H1 (cell line): ENCODE results near the gene TLE4. TPM values are rescaled to one million over a fixed set of nuclear protein-coding genes. Genes with fewer than 3 reads are reported as not detected.

ENCODE experiments used
- CTCF ChIA-PET: fragments of 300-600 bp; sonication (Branson Sonifier 250); formaldehyde crosslinking; loops from one replicate; lab custom pipeline; 2021; ENCODE audit not compliant: partially characterized antibody; lab: Charles Lee
- POLR2A ChIA-PET: fragments of 300-600 bp; sonication (Branson Sonifier 250); formaldehyde crosslinking; loops from one replicate; lab custom pipeline; 2021; ENCODE audit warnings: inconsistent platforms; ENCODE audit not compliant: partially characterized antibody; lab: Charles Lee
- DNase-seq, 2 experiments: peaks; one replicate each; pipeline versions ENCODE4 v3.0.0 to v3.0.0-alpha.2; 2010 to 2022; ENCODE audit warnings: low spot score in 2 of 2, low read depth in 1 of 2, mixed read lengths in 1 of 2
- FAIRE-seq: peaks from 2 replicates; lab custom pipeline; 2011; peaks lifted over from hg19 to GRCh38; lab: Jason Lieb, UNC
- H2AFZ ChIP-seq: 2 replicates; pipeline ENCODE4 v1.8.1; 2012; ENCODE audit warnings: low read length, inconsistent platforms
- H2AK5ac ChIP-seq: 2 replicates; pipeline ENCODE4 v1.6.1; 2013; ENCODE audit warnings: low read depth, low read length
- H2BK120ac ChIP-seq: replicated peaks from 2 replicates; pipeline ENCODE3; 2013; ENCODE audit warnings: low read depth, low read length, inconsistent platforms
- H2BK12ac ChIP-seq: 2 replicates; pipeline ENCODE4 v1.6.1; 2013; ENCODE audit warnings: low read depth, low read length
- H2BK15ac ChIP-seq: 2 replicates; pipeline ENCODE4 v1.6.1; 2013; ENCODE audit warnings: low read length
- H2BK20ac ChIP-seq: 2 replicates; pipeline ENCODE4 v1.6.1; 2013; ENCODE audit warnings: low read length
- H2BK5ac ChIP-seq: 2 replicates; pipeline ENCODE4 v1.6.1; 2013; ENCODE audit warnings: low read depth, low read length
- H3K14ac ChIP-seq: 2 replicates; pipeline ENCODE4 v1.6.1; 2013; ENCODE audit warnings: inconsistent platforms; ENCODE audit not compliant: insufficient read length
- H3K18ac ChIP-seq: 2 replicates; pipeline ENCODE4 v1.6.1; 2013; ENCODE audit warnings: low read length; ENCODE audit errors: extremely low read depth
- H3K23ac ChIP-seq: 2 replicates; pipeline ENCODE4 v1.6.1; 2013; ENCODE audit warnings: inconsistent platforms; ENCODE audit not compliant: insufficient read length
- H3K23me2 ChIP-seq: 2 replicates; pipeline ENCODE4 v1.6.1; 2013; ENCODE audit warnings: low read depth, low read length
- H3K27ac ChIP-seq: 2 replicates; pipeline ENCODE4 v1.6.1; 2011; ENCODE audit warnings: low read depth, low read length, inconsistent platforms
- H3K27me3 ChIP-seq, 4 experiments: replicated peaks in 1 of 4; 1 replicate in 1 of 4; 2 replicates in 3 of 4; pipeline versions ENCODE4 v1.6.1 to v1.8.1; 2011 to 2013; ENCODE audit warnings: low read length in 3 of 4, mild to moderate bottlenecking in 3 of 4, inconsistent platforms in 2 of 4, mixed read lengths in 2 of 4, moderate library complexity in 1 of 4; ENCODE audit not compliant: control insufficient read depth in 3 of 4, insufficient read depth in 3 of 4; ENCODE audit errors: extremely low read depth in 1 of 4
- H3K36me3 ChIP-seq, 4 experiments: 2 replicates each; pipeline versions ENCODE4 v1.6.1 to v1.8.1; 2011 to 2013; ENCODE audit warnings: mild to moderate bottlenecking in 4 of 4, low read length in 3 of 4, moderate library complexity in 2 of 4, control low read depth in 1 of 4, inconsistent platforms in 1 of 4; ENCODE audit not compliant: insufficient read depth in 4 of 4, control insufficient read depth in 2 of 4
- H3K4ac ChIP-seq: replicated peaks from 2 replicates; pipeline ENCODE3; 2013; ENCODE audit warnings: low read length, low read depth, mixed read lengths, inconsistent platforms; ENCODE audit not compliant: insufficient read length
- H3K4me1 ChIP-seq, 4 experiments: replicated peaks in 1 of 4; 1 replicate in 1 of 4; 2 replicates in 3 of 4; pipeline versions ENCODE4 v1.6.1 to v1.8.1; 2011 to 2013; ENCODE audit warnings: low read length in 3 of 4, inconsistent platforms in 2 of 4, mixed read lengths in 1 of 4; ENCODE audit not compliant: insufficient read depth in 4 of 4, control insufficient read depth in 3 of 4
- H3K4me2 ChIP-seq, 2 experiments: 2 replicates each; pipeline versions ENCODE4 v1.6.1 to v1.8.1; 2011 to 2013; ENCODE audit warnings: low read depth in 2 of 2, low read length in 2 of 2, control low read depth in 1 of 2, inconsistent platforms in 1 of 2, mild to moderate bottlenecking in 1 of 2; ENCODE audit not compliant: insufficient read depth in 1 of 2
- H3K4me3 ChIP-seq, 4 experiments: fragments of 200-600, 300-600 bp in 1 of 4; sonication (generic), shearing (Covaris generic), sonication (Bioruptor Twin) in 1 of 4; 2 replicates each; pipeline versions ENCODE4 v1.5.1 to v1.8.1; 2011 to 2016; ENCODE audit warnings: low read length in 4 of 4, low read depth in 3 of 4, control low read depth in 2 of 4, inconsistent platforms in 2 of 4, mild to moderate bottlenecking in 2 of 4, mixed read lengths in 1 of 4, moderate library complexity in 1 of 4; ENCODE audit not compliant: insufficient read depth in 2 of 4; ENCODE audit errors: extremely low read depth in 1 of 4
- H3K56ac ChIP-seq: replicated peaks from 2 replicates; pipeline ENCODE3; 2013; ENCODE audit warnings: low read depth, mild to moderate bottlenecking, mixed read lengths, low read length, inconsistent platforms; ENCODE audit not compliant: insufficient read length
- H3K79me1 ChIP-seq: 2 replicates; pipeline ENCODE4 v1.6.1; 2013; ENCODE audit warnings: low read depth, low read length, control low read depth
- H3K79me2 ChIP-seq, 2 experiments: 2 replicates each; pipeline versions ENCODE4 v1.6.1 to v1.8.1; 2012 to 2013; ENCODE audit warnings: low read length in 2 of 2, mild to moderate bottlenecking in 2 of 2, inconsistent platforms in 1 of 2; ENCODE audit not compliant: insufficient read depth in 2 of 2, control insufficient read depth in 1 of 2
- H3K9ac ChIP-seq, 4 experiments: replicated peaks in 1 of 4; 1 replicate in 1 of 4; 2 replicates in 3 of 4; pipeline versions ENCODE4 v1.6.1 to v1.8.1; 2011 to 2013; ENCODE audit warnings: low read depth in 3 of 4, low read length in 3 of 4, control low read depth in 2 of 4, mild to moderate bottlenecking in 2 of 4, moderate library complexity in 2 of 4, inconsistent platforms in 1 of 4; ENCODE audit errors: extremely low read depth in 1 of 4
- H3K9me3 ChIP-seq, 2 experiments: 2 replicates each; pipeline versions ENCODE4 v1.6.1 to v1.8.1; 2012 to 2013; ENCODE audit warnings: mild to moderate bottlenecking in 2 of 2, moderate library complexity in 2 of 2, control low read depth in 1 of 2, inconsistent platforms in 1 of 2, low read depth in 1 of 2, low read length in 1 of 2, mixed read lengths in 1 of 2; ENCODE audit not compliant: insufficient read depth in 2 of 2
- H4K20me1 ChIP-seq, 2 experiments: replicated peaks in 1 of 2; 2 replicates each; pipeline versions ENCODE3 to v1.8.1; 2011 to 2013; ENCODE audit warnings: inconsistent platforms in 2 of 2, low read length in 2 of 2, mild to moderate bottlenecking in 1 of 2; ENCODE audit not compliant: insufficient read depth in 2 of 2, control insufficient read depth in 1 of 2
- H4K5ac ChIP-seq: 2 replicates; pipeline ENCODE4 v1.6.1; 2013; ENCODE audit warnings: low read length, low read depth, mixed read lengths, inconsistent platforms; ENCODE audit not compliant: insufficient read length
- H4K8ac ChIP-seq: 2 replicates; pipeline ENCODE4 v1.8.0; 2013; ENCODE audit warnings: mild to moderate bottlenecking, moderate library complexity, low read length, inconsistent platforms; ENCODE audit not compliant: insufficient read depth; ENCODE audit errors: extremely low read depth
- H4K91ac ChIP-seq: replicated peaks from 2 replicates; pipeline ENCODE3; 2013; ENCODE audit warnings: low read length, mixed read lengths, inconsistent platforms; ENCODE audit not compliant: insufficient read length
- CTBP2 ChIP-seq: IDR thresholded peaks from 2 replicates; pipeline ENCODE4 v1.7.0; 2011; ENCODE audit warnings: borderline replicate concordance, mild to moderate bottlenecking, moderate library complexity, mixed read lengths, low read length; ENCODE audit not compliant: insufficient read depth, insufficient read length
- EGR1 ChIP-seq: IDR thresholded peaks from 2 replicates; pipeline ENCODE4 v1.6.1; 2011; ENCODE audit warnings: low read depth, low read length, borderline replicate concordance
- EZH2 ChIP-seq: fragments of 200-600 bp; sonication (generic); IDR thresholded peaks from 2 replicates; pipeline ENCODE4 v1.7.1; 2012; ENCODE audit warnings: low read depth, mild to moderate bottlenecking, moderate library complexity, low read length, inconsistent platforms; ENCODE audit not compliant: severe bottlenecking
- GABPA ChIP-seq: IDR thresholded peaks from 2 replicates; pipeline ENCODE4 v1.6.1; 2011; ENCODE audit warnings: mild to moderate bottlenecking, low read length, moderate library complexity, borderline replicate concordance; ENCODE audit not compliant: insufficient read depth
- GTF2F1 ChIP-seq: IDR thresholded peaks from 2 replicates; pipeline ENCODE4 v1.6.1; 2012; ENCODE audit warnings: low read depth, low read length, improper control_type of control experiment, borderline replicate concordance
- POU5F1 ChIP-seq: IDR thresholded peaks from 2 replicates; pipeline ENCODE4 v1.6.1; 2011; ENCODE audit warnings: low read depth, mild to moderate bottlenecking, low read length, moderate library complexity
- SIN3A ChIP-seq, 2 experiments: IDR thresholded peaks in 1 of 2; conservative IDR thresholded peaks in 1 of 2; 2 replicates each; pipeline ENCODE4 v1.6.1; 2011 to 2012; ENCODE audit warnings: low read length in 2 of 2, improper control_type of control experiment in 1 of 2, low read depth in 1 of 2, mild to moderate bottlenecking in 1 of 2
- SIX5 ChIP-seq: IDR thresholded peaks from 2 replicates; pipeline ENCODE4 v1.6.1; 2011; ENCODE audit warnings: mild to moderate bottlenecking, low read depth, low read length
- SUZ12 ChIP-seq: fragments of 200-600 bp; sonication (generic); IDR thresholded peaks from 2 replicates; pipeline ENCODE4 v1.6.1; 2012; ENCODE audit warnings: mild to moderate bottlenecking, inconsistent platforms, low read length, moderate library complexity, mixed read lengths
- WGBS, 2 experiments: shearing (Covaris generic) in 1 of 2; methylation state at CpG; one replicate each; pipeline versions ENCODE4 v1.1.6 to v1.1.7; 2013 to 2015; ENCODE audit warnings: low lambda C conversion rate in 2 of 2, mixed read lengths in 2 of 2, inconsistent platforms in 1 of 2, low coverage in 1 of 2, missing lambda C conversion rate in 1 of 2; ENCODE audit not compliant: insufficient replicate concordance in 2 of 2, insufficient coverage in 1 of 2, insufficient read length in 1 of 2; ENCODE audit errors: extremely low coverage in 1 of 2, missing lambda C conversion rate in 1 of 2; 5-methylcytosine and 5-hydroxymethylcytosine counted together
- polyA plus RNA-seq, 7 experiments: library from polyadenylated mRNA; depleted of rRNA in 3 of 7; stranded (reverse) in 5 of 7; unstranded in 2 of 7; fragments of >200 nt in 5 of 7; fragments of 200-250 nt in 2 of 7; gene quantifications; 1 replicate in 5 of 7; 2 replicates in 1 of 7; 4 replicates in 1 of 7; pipeline versions ENCODE4 v1.2.1 to v1.2.3, GENCODE V29; 2011 to 2013; ENCODE audit warnings: missing spikeins in 2 of 7, mixed read lengths in 2 of 7
- total RNA-seq: library from RNA; stranded (reverse); fragmentation: NEBNext Ultra II Directional; extraction: Animal tissue kit (Norgen Biotek cat#: 25700); gene quantifications from 2 replicates; pipeline ENCODE4 v1.2.1, GENCODE V29; 2021
- TF ChIP-seq, protein P1 (sequence below), 3 experiments: IDR thresholded peaks; 1 replicate in 2 of 3; 2 replicates in 1 of 3; pipeline versions ENCODE4 v1.5.1 to v1.6.1; 2011; ENCODE audit warnings: low read length in 3 of 3, mild to moderate bottlenecking in 3 of 3, inconsistent platforms in 2 of 3, low read depth in 1 of 3, moderate library complexity in 1 of 3; ENCODE audit not compliant: insufficient read depth in 1 of 3; ENCODE audit errors: control extremely low read depth in 1 of 3

The TLE4 gene
- total and polyA plus RNA-seq, 2 of the 8 experiments (the other 6 are each of a cell fraction or from before 2014, with no cell fraction given) = 32.4 to 36.9 TPM

- H2AFZ ChIP-seq = no peak overlapping the region
- no peaks in the 10 kb centered on the region for H3K9me3 ChIP-seq
- POLR2A ChIA-PET = no interaction called here
- no peak overlapping the region for H3K9ac ChIP-seq
- no peaks in the 10 kb centered on the region for H3K79me1 ChIP-seq
- no peak for DNase-seq
- no peaks in the 10 kb centered on the region for H4K20me1 ChIP-seq
- H3K56ac ChIP-seq = no peak overlapping the region
- peaks cover 0 to 3% (median 0%) of the 10 kb centered on the region in 4 experiments; a peak in 1 of 7 replicates for H3K4me1 ChIP-seq
- no peak overlapping the region for H2BK20ac ChIP-seq
- H3K23me2 ChIP-seq = peaks cover 4% of the 10 kb centered on the region; the same call in 1 of the 2 replicates
- no peak overlapping the region for H3K14ac ChIP-seq
- H3K23ac ChIP-seq = no peak overlapping the region
- H3K36me3 ChIP-seq = no peaks in the 10 kb centered on the region
- H2AK5ac ChIP-seq = no peak overlapping the region
- no peak overlapping the region for H2BK15ac ChIP-seq
- no peak overlapping the region for H3K27ac ChIP-seq
- no peak overlapping the region for H2BK12ac ChIP-seq
- WGBS, 2 experiments = 92% methylated on average over 2 of the region's 2 CpGs; no CpG with 5 or more reads in 1 of the 2 experiments
- CTCF ChIA-PET = interaction anchor here (0.7 kb wide), 1 partner anchor 437 kb away, joined by 3 read pairs; no protein-coding TSS in a partner anchor
- no peak overlapping the region for H2BK5ac ChIP-seq
- no peak overlapping the region for H2BK120ac ChIP-seq
- no peak overlapping the region for H3K18ac ChIP-seq
- no peak for FAIRE-seq
- H3K79me2 ChIP-seq = no peaks in the 10 kb centered on the region
- no peak overlapping the region for H4K91ac ChIP-seq
- H3K4me3 ChIP-seq = no peak overlapping the region
- no peak overlapping the region for H3K4ac ChIP-seq
- H3K4me2 ChIP-seq = no peak overlapping the region
- H4K8ac ChIP-seq = no peak overlapping the region
- H4K5ac ChIP-seq = no peak overlapping the region
- H3K27me3 ChIP-seq = no peaks in the 10 kb centered on the region
- no peak for TF ChIP-seq CTBP2
- TF ChIP-seq EGR1 = no peak
- no peak for TF ChIP-seq GTF2F1
- no peak for TF ChIP-seq SUZ12
- no peak for TF ChIP-seq POU5F1
- TF ChIP-seq EZH2 = no peak
- no peak for TF ChIP-seq GABPA
- TF ChIP-seq, protein P1, sequence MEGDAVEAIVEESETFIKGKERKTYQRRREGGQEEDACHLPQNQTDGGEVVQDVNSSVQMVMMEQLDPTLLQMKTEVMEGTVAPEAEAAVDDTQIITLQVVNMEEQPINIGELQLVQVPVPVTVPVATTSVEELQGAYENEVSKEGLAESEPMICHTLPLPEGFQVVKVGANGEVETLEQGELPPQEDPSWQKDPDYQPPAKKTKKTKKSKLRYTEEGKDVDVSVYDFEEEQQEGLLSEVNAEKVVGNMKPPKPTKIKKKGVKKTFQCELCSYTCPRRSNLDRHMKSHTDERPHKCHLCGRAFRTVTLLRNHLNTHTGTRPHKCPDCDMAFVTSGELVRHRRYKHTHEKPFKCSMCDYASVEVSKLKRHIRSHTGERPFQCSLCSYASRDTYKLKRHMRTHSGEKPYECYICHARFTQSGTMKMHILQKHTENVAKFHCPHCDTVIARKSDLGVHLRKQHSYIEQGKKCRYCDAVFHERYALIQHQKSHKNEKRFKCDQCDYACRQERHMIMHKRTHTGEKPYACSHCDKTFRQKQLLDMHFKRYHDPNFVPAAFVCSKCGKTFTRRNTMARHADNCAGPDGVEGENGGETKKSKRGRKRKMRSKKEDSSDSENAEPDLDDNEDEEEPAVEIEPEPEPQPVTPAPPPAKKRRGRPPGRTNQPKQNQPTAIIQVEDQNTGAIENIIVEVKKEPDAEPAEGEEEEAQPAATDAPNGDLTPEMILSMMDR (IDR thresholded peaks at IDR 0.05; ENCODE audit: control extremely low read depth in 1 of 3, insufficient read depth in 1 of 3, low read depth in 1 of 3, low read length in 3 of 3) = no peak
- TF ChIP-seq SIX5 = no peak
- no peak for TF ChIP-seq SIN3A (conservative IDR thresholded peaks at IDR 0.05 in 1 of 2, IDR thresholded peaks at IDR 0.05 in 1 of 2; ENCODE audit: low read depth in 1 of 2, low read length in 2 of 2)
Measured at GRCh38 chr9:79565245-79565644, 6.5 kb upstream of the TLE4 start.
